NAMALWA (cell line): ENCODE data around the gene JPH2.

Source experiments
- DNase-seq: peaks from one replicate; pipeline ENCODE4 v3.0.0-alpha.2; 2015; ENCODE audit warnings: low spot score

The JPH2 gene

DNA sequence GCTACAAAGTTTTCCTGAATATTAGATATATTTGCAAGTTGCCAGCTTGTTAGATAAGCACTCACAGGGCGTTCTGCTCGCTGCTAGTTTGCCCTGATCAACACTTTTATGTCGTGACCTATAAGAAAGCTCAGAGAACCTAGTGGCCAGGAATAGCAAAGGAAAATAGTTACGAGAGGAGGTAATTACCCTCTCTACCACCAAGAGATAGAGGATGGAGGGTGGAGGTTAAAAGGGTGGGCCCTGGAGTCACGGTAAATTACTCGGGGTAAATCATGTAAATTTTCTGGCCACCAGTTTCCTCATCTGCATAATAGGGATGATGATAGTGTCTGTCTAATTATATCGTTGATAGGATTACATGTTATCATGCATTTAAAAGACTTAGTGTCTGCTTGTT lies 87.2 kb downstream of the JPH2 start:
- DNase-seq, result no peak

DNA sequence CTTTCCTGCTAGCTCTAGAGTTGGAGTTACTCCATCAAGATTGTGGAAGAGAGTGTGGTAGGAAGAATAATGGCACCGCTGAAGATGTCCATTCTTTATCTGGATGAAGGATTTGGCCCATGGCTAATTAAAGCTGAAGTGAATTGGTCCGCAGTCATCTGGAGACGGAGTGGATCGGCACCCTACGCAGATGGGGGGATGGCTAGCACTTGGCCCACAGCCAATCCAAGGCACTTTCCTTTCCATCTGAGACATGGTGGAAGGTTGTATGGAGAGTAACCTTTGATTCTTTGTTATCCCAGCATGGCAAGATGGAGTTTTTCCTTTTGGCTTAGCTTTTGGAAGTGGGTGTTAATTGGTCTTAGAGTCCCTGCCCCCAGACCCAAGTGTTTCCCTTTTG lies 88.3 kb downstream of the JPH2 start:
- DNase-seq, result no peak

DNA sequence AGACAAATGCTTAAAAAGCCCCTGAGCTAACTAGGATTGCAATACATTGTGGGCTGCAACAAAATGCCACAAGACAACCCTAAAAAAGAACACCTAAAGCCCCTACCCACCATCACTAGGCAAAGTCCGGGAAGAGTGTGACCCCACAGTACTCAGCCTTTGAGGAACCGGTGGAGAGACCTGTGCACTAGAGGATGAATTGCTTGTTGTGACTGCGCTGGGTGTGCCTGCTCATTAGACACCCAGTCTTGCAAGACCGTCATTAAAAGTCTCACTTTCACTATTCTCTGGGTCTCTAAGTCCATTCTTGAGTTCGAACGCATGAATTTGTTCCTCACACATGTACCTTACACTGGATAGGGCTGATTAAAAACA lies 88.7 kb downstream of the JPH2 start:
- DNase-seq, result no peak

DNA sequence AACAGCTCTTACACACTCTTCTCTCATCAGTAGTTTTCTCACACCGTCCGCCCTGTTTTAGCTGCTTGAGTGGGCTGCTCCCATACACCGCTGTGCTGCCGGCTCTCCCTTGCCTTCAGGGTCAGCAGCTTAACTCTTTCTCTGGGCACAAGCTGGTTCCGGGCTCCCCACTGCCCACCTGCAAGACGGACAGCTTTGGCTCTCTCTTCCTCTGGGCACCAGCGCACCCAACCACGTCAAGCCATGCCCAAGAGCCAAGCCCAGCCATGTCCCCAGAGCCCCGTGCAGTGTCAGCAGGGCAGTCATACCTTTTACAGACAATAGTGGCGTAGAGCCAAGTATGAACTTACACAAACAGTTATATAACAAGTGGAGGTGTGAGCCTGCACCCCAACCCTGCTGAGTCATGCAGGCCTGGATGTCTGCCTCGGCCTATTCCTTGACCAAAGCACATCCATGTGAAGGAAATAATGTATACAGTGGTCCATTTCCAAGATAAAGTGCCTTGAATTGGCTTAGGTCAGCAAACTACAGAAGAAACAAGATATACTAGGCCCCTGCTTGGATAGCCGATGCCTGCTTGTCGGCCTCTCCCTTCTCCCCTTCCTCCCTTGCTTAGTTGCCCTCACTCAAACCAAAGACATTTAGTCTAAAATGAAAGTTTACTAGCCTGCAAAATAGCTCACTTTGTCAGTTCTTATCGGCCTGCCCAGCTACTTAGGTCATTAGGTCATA lies 89.3 kb downstream of the JPH2 start:
- DNase-seq, result no peak

DNA sequence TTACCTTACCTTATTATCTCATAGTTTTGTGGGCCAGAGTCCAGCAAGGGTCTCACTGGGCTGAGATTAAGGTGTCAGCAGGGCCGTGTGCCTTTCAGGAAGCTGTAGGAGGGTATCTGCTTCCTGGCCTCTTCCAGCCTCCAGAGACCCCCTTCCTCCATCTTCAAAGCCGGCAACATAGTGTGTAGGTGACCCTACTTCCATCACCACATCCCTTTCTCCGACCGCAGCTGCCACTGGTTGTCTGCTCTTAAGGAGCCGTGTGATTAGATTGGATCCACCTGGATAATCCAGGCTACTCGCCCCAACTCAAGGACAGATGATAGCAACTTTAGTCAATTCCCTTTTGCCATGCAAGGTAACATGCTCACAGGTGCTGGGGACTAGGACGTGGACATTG lies 91.2 kb downstream of the JPH2 start:
- no peak for DNase-seq

DNA sequence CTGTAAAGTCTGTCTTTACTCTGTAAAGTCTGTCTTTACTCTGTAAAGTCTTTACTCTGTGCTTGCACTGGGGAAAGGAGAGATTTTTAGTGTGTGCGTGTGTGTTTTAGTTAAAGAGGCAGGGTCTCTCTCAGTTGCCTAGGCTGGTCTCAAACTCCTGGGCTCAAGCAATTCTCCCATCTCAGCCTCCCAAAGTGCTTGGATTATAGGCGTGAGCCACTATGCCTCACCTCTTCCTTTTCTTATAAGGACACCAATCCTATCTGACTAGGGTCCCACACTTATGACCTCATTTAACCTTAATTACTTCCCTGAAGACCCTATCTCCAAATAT lies 93.8 kb downstream of the JPH2 start:
- DNase-seq, result no peak

DNA sequence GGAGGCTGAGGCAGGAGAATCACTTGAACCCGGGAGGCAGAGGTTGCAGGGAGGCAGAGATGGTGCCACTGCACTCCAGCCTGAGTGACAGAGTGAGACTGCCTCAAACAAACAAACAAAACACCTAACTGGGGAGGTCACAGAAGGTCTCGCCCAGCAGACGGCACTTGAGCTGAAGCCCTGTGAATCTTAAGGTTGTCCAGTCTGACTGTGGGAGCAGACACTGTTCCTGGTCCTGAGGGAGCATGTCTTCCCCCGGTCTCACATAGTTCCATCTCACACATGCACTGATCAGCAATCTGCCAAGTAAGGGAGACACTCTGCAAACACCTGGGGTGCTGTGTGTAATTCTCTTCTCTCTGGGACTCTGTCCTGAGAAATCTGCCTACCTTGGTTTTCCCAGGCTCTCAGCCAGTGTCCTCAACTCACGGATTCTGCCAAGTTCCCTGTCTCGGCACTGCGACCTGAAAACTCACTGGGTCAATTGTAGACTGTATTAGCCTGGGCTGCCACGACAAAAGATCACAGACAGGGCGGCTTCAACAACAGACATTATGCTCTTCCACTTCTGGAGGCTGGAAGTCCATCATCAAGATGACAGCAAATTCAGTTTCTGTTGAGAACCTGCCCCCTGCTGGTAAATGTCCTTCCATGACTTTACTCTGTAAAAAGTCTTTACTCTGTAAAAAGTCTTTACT lies 94.3 kb downstream of the JPH2 start:
- peak; percentile 69 for DNase-seq

DNA sequence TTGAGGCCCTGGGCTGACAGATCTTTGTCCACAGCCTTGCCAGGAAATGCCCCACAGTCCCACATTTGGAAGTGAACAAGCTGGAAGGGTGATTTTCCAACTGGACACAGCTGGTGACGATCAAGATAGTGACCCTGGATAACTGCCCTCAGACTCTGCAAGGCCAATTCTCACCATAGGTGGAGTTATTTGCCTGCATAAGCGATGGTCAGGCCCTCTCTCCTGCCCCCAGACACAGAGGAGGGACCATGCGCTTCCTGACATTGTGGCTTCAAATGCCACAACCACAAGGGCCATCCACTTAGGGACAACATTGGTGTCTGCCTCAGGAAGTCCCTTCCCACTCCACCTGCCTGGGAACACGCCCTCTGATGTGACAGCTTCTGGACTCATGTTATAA lies 96.0 kb downstream of the JPH2 start:
- DNase-seq, result no peak

DNA sequence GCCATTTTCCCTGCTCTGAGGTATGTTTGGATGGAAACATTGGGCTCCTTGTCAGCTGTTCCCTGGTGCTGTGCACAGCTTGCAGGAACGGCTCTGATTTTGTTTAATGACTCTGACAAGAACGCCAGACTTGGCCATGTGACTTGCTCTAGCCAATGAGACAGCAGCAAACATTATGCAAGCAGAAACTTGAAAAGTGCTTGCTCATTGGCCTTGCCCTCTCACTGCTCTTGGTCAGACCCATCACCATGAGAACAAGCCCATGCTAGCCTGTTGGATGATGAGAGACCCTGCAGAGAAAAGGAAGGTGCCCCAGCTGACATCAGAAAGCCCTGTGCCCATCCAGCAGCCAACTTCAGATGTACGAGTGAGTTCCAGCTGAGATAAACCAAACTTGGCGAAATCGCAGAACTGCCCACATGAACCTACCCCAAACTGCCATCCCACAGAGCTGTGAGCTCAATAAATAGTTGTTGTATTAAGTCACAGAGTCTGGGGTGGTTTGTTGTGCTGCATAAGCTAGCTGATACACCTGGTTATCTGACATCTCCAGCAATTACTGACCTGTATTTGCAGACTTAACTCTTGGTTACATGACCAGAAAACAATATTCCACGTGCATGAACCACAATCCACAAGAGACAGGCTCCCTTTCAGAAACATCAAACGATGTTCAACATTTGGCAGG lies 96.9 kb downstream of the JPH2 start:
- peak; percentile 81 for DNase-seq

DNA sequence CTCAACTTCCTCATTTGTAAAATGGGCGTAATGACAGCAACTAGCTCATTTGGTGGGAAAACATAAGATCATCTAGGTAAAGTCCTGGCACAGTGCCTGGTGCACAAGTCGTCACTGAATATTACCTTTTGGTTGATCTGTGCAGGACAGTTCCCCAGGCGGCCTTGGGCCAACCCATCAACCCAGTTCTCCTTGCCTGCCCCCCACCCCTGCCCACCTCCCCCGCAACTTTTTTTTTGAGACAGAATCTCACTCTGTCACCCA lies 99.2 kb downstream of the JPH2 start:
- no peak for DNase-seq

DNA sequence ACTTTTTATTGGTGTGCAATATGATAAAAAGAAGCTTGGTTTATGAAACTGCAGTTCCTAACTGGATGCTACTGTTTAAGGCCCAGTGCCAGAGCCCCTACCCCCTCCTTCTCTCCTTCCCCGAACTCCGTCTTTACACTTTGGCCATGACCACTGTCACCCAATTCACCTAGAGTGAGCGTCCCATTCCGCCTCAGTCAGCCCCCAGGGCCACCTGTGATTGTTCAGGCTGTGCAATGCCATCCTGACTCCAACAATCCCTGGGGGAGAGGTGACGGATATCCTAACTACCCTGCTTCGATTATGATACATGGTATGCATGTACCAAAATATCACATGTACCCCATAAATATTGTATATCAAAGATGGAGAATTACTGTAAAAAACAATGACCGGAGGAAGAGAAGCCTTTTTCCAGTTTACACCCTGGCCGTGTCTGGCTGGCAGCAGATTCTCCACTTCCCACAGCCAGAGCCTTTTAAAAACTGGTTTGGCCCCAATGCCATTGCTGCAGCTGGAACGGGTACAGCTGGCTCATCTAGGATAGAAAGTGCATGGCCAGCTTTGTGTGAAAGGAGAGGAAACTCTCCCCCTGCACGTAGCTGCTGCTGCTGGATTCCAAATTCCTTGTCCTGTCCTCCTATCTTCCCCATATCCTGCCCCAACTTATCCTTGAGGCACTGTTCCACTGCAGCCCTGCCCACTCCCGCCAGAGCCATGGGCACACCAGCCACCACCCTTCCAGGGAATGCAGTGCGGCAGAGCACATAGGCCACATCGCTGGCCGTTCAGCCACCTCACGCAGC lies 99.7 kb downstream of the JPH2 start:
- DNase-seq, result no peak

DNA sequence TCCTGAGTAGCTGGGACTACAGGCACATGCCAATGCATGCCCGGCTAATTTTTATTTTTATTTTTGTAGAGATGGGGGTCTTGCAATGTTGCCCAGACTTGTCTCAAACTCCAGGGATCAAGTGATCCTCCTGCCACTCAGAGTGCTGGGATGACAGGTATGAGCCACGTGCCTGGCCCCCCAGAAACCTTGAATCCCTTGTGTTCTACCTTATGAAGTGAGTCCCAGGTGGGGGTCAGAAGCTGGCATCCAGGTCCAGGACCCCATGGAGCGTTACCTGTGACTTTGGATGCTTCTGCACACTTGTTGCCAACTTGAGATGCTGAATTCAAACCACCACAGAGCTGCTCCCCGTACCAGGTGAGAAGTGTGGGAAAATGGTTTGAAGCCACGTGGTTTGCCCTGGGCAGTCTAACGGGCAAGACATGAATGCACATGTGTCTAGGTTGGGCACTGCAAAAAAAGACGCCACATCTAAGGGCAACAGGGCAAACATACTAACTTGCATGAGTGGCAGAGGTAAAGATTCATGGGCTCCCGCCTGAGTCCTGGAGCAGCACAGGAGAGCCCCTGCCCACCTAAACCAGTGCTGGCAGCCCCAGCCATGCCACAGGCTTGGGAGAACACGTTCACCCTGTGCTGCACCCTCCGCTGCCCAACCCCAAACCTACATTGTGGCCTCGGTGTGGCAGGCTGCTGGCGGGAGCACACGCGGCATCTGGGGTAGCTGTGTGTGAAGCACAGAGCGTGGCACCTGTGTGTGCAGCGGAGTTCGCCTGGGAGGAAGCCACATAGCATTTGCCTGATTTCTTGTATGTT lies 101.2 kb downstream of the JPH2 start:
- no peak for DNase-seq

DNA sequence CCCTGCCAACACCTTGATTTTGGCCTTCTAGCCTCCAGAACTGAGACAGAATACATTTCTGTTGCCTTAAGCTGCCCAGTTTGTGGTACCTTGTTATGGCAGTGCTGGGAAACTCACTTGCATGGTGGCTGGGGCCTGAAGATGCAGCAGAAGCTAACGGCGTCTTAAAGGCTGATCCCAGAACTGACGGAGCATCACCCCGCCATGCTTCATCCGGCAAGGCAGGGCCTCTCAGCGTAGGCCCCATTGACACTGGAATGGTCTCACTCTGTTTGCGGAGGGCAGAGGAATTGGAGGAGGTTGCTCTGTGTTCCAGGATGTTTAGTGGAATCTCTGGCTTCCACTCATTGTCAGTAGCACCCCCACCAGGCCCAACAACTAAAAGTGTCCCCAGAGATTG lies 102.1 kb downstream of the JPH2 start:
- no peak for DNase-seq

DNA sequence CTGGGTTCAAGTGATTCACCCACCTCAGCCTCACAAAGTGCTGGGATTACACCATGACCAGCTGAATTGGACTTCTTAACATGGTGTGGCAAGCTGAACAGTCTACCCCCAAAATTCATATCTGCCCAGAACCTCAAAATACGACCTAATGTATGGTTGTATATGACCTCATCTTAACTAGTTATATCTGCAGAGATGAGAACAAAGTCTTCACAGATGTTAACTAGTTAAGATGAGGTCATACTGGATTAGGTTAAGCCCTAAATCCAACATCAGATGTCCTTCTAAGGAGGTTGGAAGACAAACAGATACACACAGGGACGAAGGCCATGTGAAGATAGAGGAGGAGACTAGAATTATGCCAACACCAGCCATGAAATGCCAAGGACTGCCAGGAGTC lies 102.5 kb downstream of the JPH2 start:
- DNase-seq, result no peak

DNA sequence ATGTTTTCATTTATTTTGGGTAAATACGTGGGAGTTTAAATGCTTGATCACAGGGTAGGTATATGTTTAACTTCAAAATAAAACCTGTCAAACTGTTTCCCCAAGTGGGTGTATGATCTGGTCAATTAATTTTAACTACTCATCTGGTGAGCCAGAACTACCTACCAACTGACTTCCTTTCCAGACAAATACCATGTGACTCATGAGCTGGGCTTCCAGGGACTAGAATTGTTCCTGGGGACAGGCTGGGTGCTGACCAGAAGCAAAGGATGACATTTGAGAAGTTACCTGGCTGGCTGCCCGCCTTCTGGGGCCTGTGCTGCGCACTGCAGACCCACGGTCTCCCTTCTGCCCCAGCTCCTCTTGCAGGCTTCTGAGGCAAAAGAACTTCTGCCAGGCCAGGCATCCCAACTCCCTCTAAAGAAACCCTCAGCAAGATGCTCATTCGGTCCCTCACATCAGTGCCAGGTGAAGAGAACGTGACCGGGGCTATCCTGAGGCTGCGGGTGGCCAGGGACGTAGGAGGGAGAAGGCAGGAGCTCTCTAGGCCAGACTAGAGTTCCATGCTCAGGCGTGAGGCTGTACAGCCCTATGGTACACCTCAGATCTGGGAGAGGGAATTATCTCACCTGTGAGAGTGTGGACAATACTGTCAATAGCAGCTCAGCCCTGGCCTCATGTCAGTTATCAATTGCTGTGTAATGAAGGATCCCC lies 103.6 kb downstream of the JPH2 start:
- DNase-seq, result no peak

DNA sequence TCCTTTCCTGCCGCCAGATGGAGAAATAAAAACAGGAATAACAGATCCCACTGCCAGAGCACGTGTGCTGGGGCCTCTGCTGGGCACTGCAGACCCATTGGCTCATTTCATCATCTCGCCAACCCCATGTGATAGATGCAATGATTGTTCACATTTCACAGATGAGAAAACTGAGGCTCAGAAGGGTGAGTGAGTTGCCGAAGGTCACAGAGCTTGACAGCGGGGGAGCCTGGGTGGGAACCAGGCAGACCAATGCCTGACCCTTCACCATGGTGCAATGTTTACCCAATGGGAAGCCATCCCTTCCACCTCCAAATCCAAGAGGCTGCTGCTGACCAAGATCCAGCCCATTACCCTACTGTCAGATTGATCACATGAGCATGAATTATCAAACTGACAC lies 105.1 kb downstream of the JPH2 start:
- no peak for DNase-seq

DNA sequence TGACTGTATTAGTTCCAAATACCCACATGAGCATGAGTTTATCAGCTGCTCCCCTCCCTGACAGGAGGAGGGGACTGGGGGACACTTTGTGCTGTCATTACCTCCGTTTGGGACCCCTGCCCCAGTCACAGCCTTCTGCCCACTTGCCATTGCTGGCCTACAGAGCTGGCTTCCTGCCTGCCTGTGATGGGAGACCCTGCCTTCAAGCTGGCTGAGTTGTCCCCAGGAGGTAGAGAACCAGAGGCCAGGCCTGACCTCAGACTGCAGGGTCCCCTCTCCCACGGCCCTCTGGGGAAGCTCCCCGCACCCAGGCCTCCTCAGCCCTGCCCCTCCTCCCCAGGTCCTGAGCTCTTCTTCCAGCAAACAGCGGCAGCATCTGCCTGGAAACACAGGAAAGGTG lies 105.5 kb downstream of the JPH2 start:
- DNase-seq, result no peak

DNA sequence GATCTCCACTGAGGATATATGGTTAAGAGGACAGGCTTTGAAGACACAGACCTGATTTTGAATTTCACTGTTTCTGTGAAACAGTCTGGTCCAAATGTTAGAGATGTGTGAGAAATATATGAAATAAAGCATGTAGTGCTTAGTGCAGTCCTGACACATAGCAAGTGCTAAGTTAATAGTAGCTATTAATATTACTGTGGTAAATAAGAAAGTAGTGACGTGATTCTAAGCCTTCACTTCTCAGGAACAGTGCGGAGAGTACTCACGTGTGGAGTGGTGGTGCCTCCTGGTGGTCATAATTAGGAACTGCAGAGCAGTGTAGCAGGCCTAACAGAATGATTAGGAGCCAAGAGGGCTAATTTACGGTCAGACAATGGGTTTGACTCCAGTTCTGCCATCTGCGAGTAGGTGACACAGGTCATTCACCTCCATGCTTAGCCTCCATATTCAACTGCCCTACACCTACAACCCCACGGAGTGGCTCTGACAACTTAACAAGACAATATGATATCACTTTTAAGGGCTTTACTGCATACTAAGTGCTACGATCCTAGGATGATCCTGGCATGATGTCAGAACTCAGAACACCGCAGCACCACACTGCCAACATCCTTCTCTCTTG lies 106.2 kb downstream of the JPH2 start:
- DNase-seq, result peak; percentile 91

DNA sequence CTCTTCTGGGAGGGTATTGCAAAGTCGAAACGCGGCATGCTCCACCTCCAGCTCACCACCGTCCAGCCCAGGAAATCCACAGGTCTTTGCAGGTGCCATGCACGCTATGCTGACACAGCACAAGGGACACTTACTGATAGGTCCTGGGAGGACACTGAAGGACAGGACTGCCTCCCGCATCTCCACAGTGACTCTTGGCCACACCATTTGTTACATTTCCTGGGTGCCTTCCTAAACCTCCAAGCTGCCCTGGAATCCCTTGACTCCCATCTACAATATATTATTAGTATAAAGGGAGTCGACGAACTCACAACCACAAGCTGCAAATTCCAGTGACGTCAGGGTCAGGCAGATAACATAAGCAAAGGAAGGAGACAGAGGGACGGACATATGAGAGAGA lies 106.9 kb downstream of the JPH2 start:
- DNase-seq, result no peak

DNA sequence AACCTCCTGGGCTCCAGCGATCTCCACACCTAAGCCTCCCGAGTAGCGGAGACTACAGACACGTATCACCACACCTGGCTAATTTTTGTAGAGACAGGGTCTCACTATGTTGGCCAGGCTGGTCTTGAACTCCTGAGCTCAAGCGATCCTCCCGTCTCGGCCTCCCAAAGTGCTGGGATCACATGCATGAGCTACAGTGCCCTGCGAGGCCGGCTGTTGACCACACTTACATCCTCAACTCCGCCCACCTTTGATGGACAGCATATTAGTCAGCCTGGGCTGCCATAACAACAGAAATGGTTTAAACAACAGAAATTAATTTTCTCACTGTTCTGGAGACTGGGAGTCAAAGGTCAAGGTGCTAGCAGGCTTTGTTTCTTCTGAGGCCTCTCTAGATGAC lies 107.7 kb downstream of the JPH2 start:
- no peak for DNase-seq

DNA sequence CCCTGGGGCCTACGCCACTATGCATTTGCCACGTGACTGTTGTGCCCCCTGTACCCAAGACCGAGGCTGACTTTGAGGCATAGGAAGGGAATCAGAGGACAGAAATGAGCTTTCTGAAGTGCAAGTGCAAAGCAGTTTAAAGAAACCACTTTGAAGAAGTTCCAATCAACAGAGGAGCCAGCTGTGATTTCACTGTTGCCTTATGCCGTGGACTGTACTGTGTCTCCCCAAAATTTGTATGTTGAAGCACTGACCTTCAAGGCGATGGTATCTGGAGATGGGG lies 111.1 kb downstream of the JPH2 start:
- DNase-seq, result no peak
